ENCODE data around the gene IKBKE. TPM values are rescaled to one million over a fixed set of nuclear protein-coding genes. Genes with fewer than 3 reads are reported as not detected.

IKBKE gene
- total RNA-seq, 1 donor from 2014 or later = 7.5 TPM

GRCh38 chr1:206500046-206500445 lies 29.8 kb downstream of the IKBKE start:
- Mint-ChIP-seq H3K27ac (ENCODE audit: unreplicated experiment) (no peak overlapping the region), H3K27me3 (ENCODE audit: unreplicated experiment) (peaks cover 4% of the 10 kb centered on the region), H3K9me3 (ENCODE audit: unreplicated experiment) (no peaks in the 10 kb centered on the region), H3K4me1 (ENCODE audit: unreplicated experiment) (peaks cover 39% of the 10 kb centered on the region), H3K4me3 (ENCODE audit: unreplicated experiment) (no peak overlapping the region), H3K36me3 (ENCODE audit: unreplicated experiment) (no peaks in the 10 kb centered on the region)
- no peak for DNase-seq (ENCODE audit: extremely low spot score, unreplicated experiment)
- TF ChIP-seq CTCF (IDR thresholded peaks at IDR 0.05) = no peak

GRCh38 chr1:206501881-206502280 lies 31.6 kb downstream of the IKBKE start:
- Mint-ChIP-seq H3K27ac (ENCODE audit: unreplicated experiment) (no peak overlapping the region), H3K27me3 (ENCODE audit: unreplicated experiment) (peaks cover 18% of the 10 kb centered on the region)

GRCh38 chr1:206502403-206502802 lies 32.1 kb downstream of the IKBKE start:
- DNase-seq (ENCODE audit: extremely low spot score, unreplicated experiment) = no peak
- H3K4me3 Mint-ChIP-seq (ENCODE audit: unreplicated experiment) = no peak overlapping the region
- H3K4me1 Mint-ChIP-seq (ENCODE audit: unreplicated experiment) = peaks cover 27% of the 10 kb centered on the region
- H3K27ac Mint-ChIP-seq (ENCODE audit: unreplicated experiment) = no peak overlapping the region
- no peak for TF ChIP-seq CTCF (IDR thresholded peaks at IDR 0.05)
- no peaks in the 10 kb centered on the region for H3K36me3 Mint-ChIP-seq (ENCODE audit: unreplicated experiment)
- H3K27me3 Mint-ChIP-seq (ENCODE audit: unreplicated experiment) = peaks cover 18% of the 10 kb centered on the region
- no peaks in the 10 kb centered on the region for H3K9me3 Mint-ChIP-seq (ENCODE audit: unreplicated experiment)

More at GRCh38 chr1:206501881-206502280, 31.6 kb downstream of the IKBKE start:
- TF ChIP-seq CTCF (IDR thresholded peaks at IDR 0.05) = no peak
- DNase-seq (ENCODE audit: extremely low spot score, unreplicated experiment) = no peak
- H3K4me1 Mint-ChIP-seq (ENCODE audit: unreplicated experiment) = peaks cover 27% of the 10 kb centered on the region
- no peaks in the 10 kb centered on the region for H3K9me3 Mint-ChIP-seq (ENCODE audit: unreplicated experiment)
- no peak overlapping the region for H3K4me3 Mint-ChIP-seq (ENCODE audit: unreplicated experiment)
- no peaks in the 10 kb centered on the region for H3K36me3 Mint-ChIP-seq (ENCODE audit: unreplicated experiment)

- Mint-ChIP-seq H3K27ac (ENCODE audit: unreplicated experiment) (no peak overlapping the region), H3K36me3 (ENCODE audit: unreplicated experiment) (no peaks in the 10 kb centered on the region), H3K9me3 (ENCODE audit: unreplicated experiment) (no peaks in the 10 kb centered on the region), H3K27me3 (ENCODE audit: unreplicated experiment) (peaks cover 19% of the 10 kb centered on the region), H3K4me3 (ENCODE audit: unreplicated experiment) (no peak overlapping the region), H3K4me1 (ENCODE audit: unreplicated experiment) (peaks cover 27% of the 10 kb centered on the region)
- DNase-seq (ENCODE audit: extremely low spot score, unreplicated experiment) = no peak
- TF ChIP-seq CTCF (IDR thresholded peaks at IDR 0.05) = no peak
Observed at GRCh38 chr1:206502812-206503211, 32.5 kb downstream of the IKBKE start.

GRCh38 chr1:206503591-206504362 lies 33.5 kb downstream of the IKBKE start:
- TF ChIP-seq CTCF (IDR thresholded peaks at IDR 0.05) = no peak
- no peak for DNase-seq (ENCODE audit: extremely low spot score, unreplicated experiment)
- peaks cover 29% of the 10 kb centered on the region for H3K4me1 Mint-ChIP-seq (ENCODE audit: unreplicated experiment)
- H3K4me3 Mint-ChIP-seq (ENCODE audit: unreplicated experiment) = no peak overlapping the region
- H3K27ac Mint-ChIP-seq (ENCODE audit: unreplicated experiment) = no peak overlapping the region
- no peaks in the 10 kb centered on the region for H3K36me3 Mint-ChIP-seq (ENCODE audit: unreplicated experiment)
- H3K27me3 Mint-ChIP-seq (ENCODE audit: unreplicated experiment) = peaks cover 28% of the 10 kb centered on the region
- H3K9me3 Mint-ChIP-seq (ENCODE audit: unreplicated experiment) = no peaks in the 10 kb centered on the region

All from osteocyte (in vitro differentiated cells).